ENCODE measurements around the gene MROH7.

The MROH7 gene

DNA sequence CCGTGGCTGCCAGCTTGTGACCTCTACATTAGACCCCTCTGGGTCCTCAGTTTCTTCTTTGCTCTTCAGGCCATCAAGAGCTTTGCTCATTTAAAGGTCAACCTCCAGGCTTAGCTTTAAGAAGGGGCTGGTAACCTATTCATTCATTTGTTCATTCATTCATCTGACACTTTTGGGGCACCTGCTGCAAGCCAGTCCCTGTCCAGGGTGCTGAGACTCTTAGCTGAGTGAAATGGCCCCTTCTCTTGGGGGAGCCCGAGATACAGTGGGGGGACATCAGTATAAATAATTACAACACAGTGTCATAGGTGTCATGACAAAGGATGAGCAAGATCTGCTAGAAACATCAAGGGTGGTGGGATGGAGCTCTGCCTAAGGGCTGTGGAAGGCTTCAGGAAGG lies 63.6 kb downstream of the MROH7 start:
- H2BK120ac ChIP-seq (ENCODE audit: low read depth, low read length): no peak overlapping the region
- H3K4ac ChIP-seq (ENCODE audit: low read depth in 1 of 2, low read length in 2 of 2): no peak overlapping the region
- H3K23ac ChIP-seq (ENCODE audit: low read length in 2 of 2): no peak overlapping the region
- DNase-seq: no peak
- H3K36me3 ChIP-seq (ENCODE audit: control insufficient read depth in 1 of 2, insufficient read depth in 2 of 2, low read depth in 1 of 2, low read length in 2 of 2): no peaks in the 10 kb centered on the region
- H3K27me3 ChIP-seq (ENCODE audit: control insufficient read depth in 1 of 2, insufficient read depth in 1 of 2, low read length in 2 of 2): peaks cover 44 to 65% of the 10 kb centered on the region in 2 experiments
- H2BK5ac ChIP-seq (ENCODE audit: low read depth, low read length, poor library complexity, severe bottlenecking): no peak overlapping the region
- no peaks in the 10 kb centered on the region for H3K79me1 ChIP-seq (replicated peaks; ENCODE audit: low read length, poor library complexity, severe bottlenecking)
- no peak overlapping the region for H3K18ac ChIP-seq (ENCODE audit: low read depth in 1 of 2, low read length in 2 of 2)
- no peak overlapping the region for H3K27ac ChIP-seq (ENCODE audit: low read length, poor library complexity, severe bottlenecking)
- no peak overlapping the region for H4K91ac ChIP-seq (ENCODE audit: low read length)
- no peaks in the 10 kb centered on the region for H3K4me1 ChIP-seq (ENCODE audit: control insufficient read depth, insufficient read depth, low read depth, low read length)
- H2AFZ ChIP-seq (ENCODE audit: low read depth, low read length): no peak overlapping the region
- no peak overlapping the region for H2BK15ac ChIP-seq (ENCODE audit: low read depth, poor library complexity, severe bottlenecking)
- H2BK12ac ChIP-seq (ENCODE audit: low read length in 2 of 2): no peak overlapping the region
- 72% methylated on average over 2 of the region's 2 CpGs for WGBS
- no peaks in the 10 kb centered on the region for H3K9me3 ChIP-seq (ENCODE audit: control insufficient read depth, low read length)
- H2AK5ac ChIP-seq (ENCODE audit: low read length, severe bottlenecking): no peak overlapping the region
- H3K4me2 ChIP-seq (ENCODE audit: low read length, poor library complexity, severe bottlenecking): no peak overlapping the region
- H3K4me3 ChIP-seq (ENCODE audit: insufficient read depth in 1 of 2, low read depth in 1 of 2, low read length in 2 of 2): no peak overlapping the region
- H3K9ac ChIP-seq (ENCODE audit: low read length): no peak overlapping the region
- H3K14ac ChIP-seq (ENCODE audit: low read length in 2 of 2): no peak overlapping the region
- no peak overlapping the region for H4K8ac ChIP-seq (ENCODE audit: low read length)

DNA sequence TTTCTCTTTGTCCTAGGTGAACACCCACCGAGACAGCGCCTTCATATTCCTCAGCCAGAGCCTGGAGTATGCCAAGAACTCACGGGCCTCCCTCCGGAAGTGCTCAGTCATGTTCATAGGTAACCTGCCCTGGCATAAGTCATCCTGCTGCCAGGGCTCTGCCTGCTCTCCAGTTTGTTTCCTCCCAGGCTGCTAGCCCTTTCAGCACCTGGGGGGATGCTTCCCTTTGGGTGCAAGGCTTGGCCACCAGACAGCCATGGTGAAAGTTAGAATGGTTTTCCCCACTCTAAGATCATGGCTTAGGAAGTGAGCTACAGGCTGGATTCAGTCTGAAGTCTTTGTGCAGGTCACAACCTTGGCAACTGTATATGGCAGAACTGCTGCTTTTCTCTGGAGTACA lies 64.8 kb downstream of the MROH7 start:
- H3K4ac ChIP-seq (ENCODE audit: low read depth in 1 of 2, low read length in 2 of 2): no peak overlapping the region
- no peak overlapping the region for H2BK5ac ChIP-seq (ENCODE audit: low read depth, low read length, poor library complexity, severe bottlenecking)

DNA sequence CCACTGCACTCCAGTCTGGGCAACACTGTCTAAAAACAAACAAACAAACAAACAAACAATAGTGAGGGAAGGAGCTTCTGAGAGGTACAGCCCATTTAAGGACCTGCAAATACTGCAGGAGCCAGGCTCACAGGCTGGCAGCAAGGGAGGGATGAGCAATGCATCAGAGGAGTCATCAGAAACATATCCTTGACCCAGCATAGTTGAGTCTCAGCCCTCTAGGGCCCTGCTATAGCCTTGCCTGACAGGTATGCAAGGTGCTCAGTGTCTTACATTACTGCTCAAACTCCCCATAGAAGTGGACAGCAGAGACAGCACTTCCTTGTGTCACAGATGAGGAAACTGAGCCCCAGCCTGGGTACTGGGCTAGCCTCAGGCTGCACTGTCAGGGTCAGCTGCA lies 66.8 kb downstream of the MROH7 start:
- no peak overlapping the region for H2AK5ac ChIP-seq (ENCODE audit: low read length, severe bottlenecking)
- H3K18ac ChIP-seq (ENCODE audit: low read depth in 1 of 2, low read length in 2 of 2): no peak overlapping the region
- H2AFZ ChIP-seq (ENCODE audit: low read depth, low read length): no peak overlapping the region
- H3K4ac ChIP-seq (ENCODE audit: low read depth in 1 of 2, low read length in 2 of 2): no peak overlapping the region
- no peaks in the 10 kb centered on the region for H3K9me3 ChIP-seq (ENCODE audit: control insufficient read depth, low read length)
- no peak overlapping the region for H2BK15ac ChIP-seq (ENCODE audit: low read depth, poor library complexity, severe bottlenecking)
- no peaks in the 10 kb centered on the region for H3K36me3 ChIP-seq (ENCODE audit: control insufficient read depth in 1 of 2, insufficient read depth in 2 of 2, low read depth in 1 of 2, low read length in 2 of 2)
- H2BK12ac ChIP-seq (ENCODE audit: low read length in 2 of 2): no peak overlapping the region
- DNase-seq: no peak
- H2BK5ac ChIP-seq (ENCODE audit: low read depth, low read length, poor library complexity, severe bottlenecking): no peak overlapping the region
- no peaks in the 10 kb centered on the region for H3K79me1 ChIP-seq (replicated peaks; ENCODE audit: low read length, poor library complexity, severe bottlenecking)
- no peak overlapping the region for H2BK120ac ChIP-seq (ENCODE audit: low read depth, low read length)
- no peak overlapping the region for H3K27ac ChIP-seq (ENCODE audit: low read length, poor library complexity, severe bottlenecking)
- no peak overlapping the region for H3K14ac ChIP-seq (ENCODE audit: low read length in 2 of 2)
- H3K4me2 ChIP-seq (ENCODE audit: low read length, poor library complexity, severe bottlenecking): no peak overlapping the region
- peak overlapping the region; percentile 41 for H4K91ac ChIP-seq (ENCODE audit: low read length)
- no peak overlapping the region for H3K9ac ChIP-seq (ENCODE audit: low read length)
- no peak overlapping the region for H3K4me3 ChIP-seq (ENCODE audit: insufficient read depth in 1 of 2, low read depth in 1 of 2, low read length in 2 of 2)
- no peak overlapping the region for H3K23ac ChIP-seq (ENCODE audit: low read length in 2 of 2)
- no peak overlapping the region for H4K8ac ChIP-seq (ENCODE audit: low read length)
- H3K27me3 ChIP-seq (ENCODE audit: control insufficient read depth in 1 of 2, insufficient read depth in 1 of 2, low read length in 2 of 2): peaks cover 19 to 58% of the 10 kb centered on the region in 2 experiments
- no peaks in the 10 kb centered on the region for H3K4me1 ChIP-seq (ENCODE audit: control insufficient read depth, insufficient read depth, low read depth, low read length)

More for the DNA sequence above, 64.8 kb downstream of the MROH7 start:
- H2AFZ ChIP-seq (ENCODE audit: low read depth, low read length): no peak overlapping the region
- no peak overlapping the region for H3K4me2 ChIP-seq (ENCODE audit: low read length, poor library complexity, severe bottlenecking)
- H3K14ac ChIP-seq (ENCODE audit: low read length in 2 of 2): no peak overlapping the region
- peaks cover 34 to 71% of the 10 kb centered on the region in 2 experiments for H3K27me3 ChIP-seq (ENCODE audit: control insufficient read depth in 1 of 2, insufficient read depth in 1 of 2, low read length in 2 of 2)
- no peak overlapping the region for H3K9ac ChIP-seq (ENCODE audit: low read length)
- no peak overlapping the region for H4K8ac ChIP-seq (ENCODE audit: low read length)
- H3K36me3 ChIP-seq (ENCODE audit: control insufficient read depth in 1 of 2, insufficient read depth in 2 of 2, low read depth in 1 of 2, low read length in 2 of 2): no peaks in the 10 kb centered on the region
- no peak overlapping the region for H4K91ac ChIP-seq (ENCODE audit: low read length)
- no peak overlapping the region for H3K18ac ChIP-seq (ENCODE audit: low read depth in 1 of 2, low read length in 2 of 2)
- H2BK120ac ChIP-seq (ENCODE audit: low read depth, low read length): no peak overlapping the region
- no peak overlapping the region for H2AK5ac ChIP-seq (ENCODE audit: low read length, severe bottlenecking)
- H3K4me3 ChIP-seq (ENCODE audit: insufficient read depth in 1 of 2, low read depth in 1 of 2, low read length in 2 of 2): no peak overlapping the region
- H3K9me3 ChIP-seq (ENCODE audit: control insufficient read depth, low read length): no peaks in the 10 kb centered on the region
- no peak overlapping the region for H3K23ac ChIP-seq (ENCODE audit: low read length in 2 of 2)
- WGBS: 82% methylated on average over 4 of the region's 4 CpGs
- no peak overlapping the region for H3K27ac ChIP-seq (ENCODE audit: low read length, poor library complexity, severe bottlenecking)
- no peaks in the 10 kb centered on the region for H3K79me1 ChIP-seq (replicated peaks; ENCODE audit: low read length, poor library complexity, severe bottlenecking)
- DNase-seq: no peak
- H2BK15ac ChIP-seq (ENCODE audit: low read depth, poor library complexity, severe bottlenecking): no peak overlapping the region
- no peaks in the 10 kb centered on the region for H3K4me1 ChIP-seq (ENCODE audit: control insufficient read depth, insufficient read depth, low read depth, low read length)
- no peak overlapping the region for H2BK12ac ChIP-seq (ENCODE audit: low read length in 2 of 2)

DNA sequence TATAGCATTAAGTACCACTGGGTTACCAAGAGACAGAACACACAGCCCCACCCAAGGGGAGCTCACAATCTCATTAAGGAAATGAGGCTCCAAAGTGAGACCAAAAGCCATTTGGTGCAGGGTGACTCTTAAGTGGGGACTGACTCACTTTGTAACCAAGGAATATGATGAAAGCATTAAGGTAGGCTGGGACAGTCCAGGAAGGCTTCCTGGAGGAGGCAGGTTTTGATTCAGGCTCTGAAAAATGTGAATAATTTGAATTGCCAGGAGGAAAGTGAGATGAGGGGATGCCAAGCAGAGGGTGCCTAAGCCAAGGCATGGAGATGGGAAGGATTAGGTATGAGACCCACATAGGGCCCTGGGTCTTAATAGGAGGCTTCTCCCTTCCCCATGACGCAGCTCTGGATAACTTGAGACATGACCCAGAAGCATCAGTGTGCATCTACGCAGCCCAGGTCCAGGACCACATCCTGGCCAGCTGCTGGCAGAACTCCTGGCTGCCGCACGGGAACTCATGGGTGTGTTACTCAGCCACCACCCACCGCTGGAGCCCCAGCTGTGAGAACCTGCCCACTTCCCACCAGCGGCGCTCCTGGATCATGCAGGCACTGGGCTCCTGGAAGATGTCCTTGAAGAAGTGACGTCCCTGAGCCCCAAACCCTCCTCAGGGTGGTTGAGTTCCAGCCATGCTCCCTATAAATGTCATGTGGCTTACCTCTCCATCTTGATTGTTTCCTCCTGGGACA lies 68.1 kb downstream of the MROH7 start:
- H3K4me3 ChIP-seq (ENCODE audit: insufficient read depth in 1 of 2, low read depth in 1 of 2, low read length in 2 of 2): no peak overlapping the region
- 82% methylated on average over 8 of the region's 8 CpGs for WGBS

More for the DNA sequence above, 68.1 kb downstream of the MROH7 start:
- no peak overlapping the region for H2BK120ac ChIP-seq (ENCODE audit: low read depth, low read length)
- H3K79me1 ChIP-seq (replicated peaks; ENCODE audit: low read length, poor library complexity, severe bottlenecking): no peaks in the 10 kb centered on the region
- no peak overlapping the region for H4K8ac ChIP-seq (ENCODE audit: low read length)
- no peak overlapping the region for H2BK15ac ChIP-seq (ENCODE audit: low read depth, poor library complexity, severe bottlenecking)
- H3K27me3 ChIP-seq (ENCODE audit: control insufficient read depth in 1 of 2, insufficient read depth in 1 of 2, low read length in 2 of 2): peaks cover 16 to 50% of the 10 kb centered on the region in 2 experiments
- H3K4me2 ChIP-seq (ENCODE audit: low read length, poor library complexity, severe bottlenecking): no peak overlapping the region
- H4K91ac ChIP-seq (ENCODE audit: low read length): no peak overlapping the region
- no peaks in the 10 kb centered on the region for H3K9me3 ChIP-seq (ENCODE audit: control insufficient read depth, low read length)
- H3K18ac ChIP-seq (ENCODE audit: low read depth in 1 of 2, low read length in 2 of 2): no peak overlapping the region
- H3K4ac ChIP-seq (ENCODE audit: low read depth in 1 of 2, low read length in 2 of 2): no peak overlapping the region
- no peak for DNase-seq
- no peaks in the 10 kb centered on the region for H3K36me3 ChIP-seq (ENCODE audit: control insufficient read depth in 1 of 2, insufficient read depth in 2 of 2, low read depth in 1 of 2, low read length in 2 of 2)
- no peak overlapping the region for H3K14ac ChIP-seq (ENCODE audit: low read length in 2 of 2)
- no peak overlapping the region for H2BK12ac ChIP-seq (ENCODE audit: low read length in 2 of 2)
- H3K9ac ChIP-seq (ENCODE audit: low read length): no peak overlapping the region
- H3K27ac ChIP-seq (ENCODE audit: low read length, poor library complexity, severe bottlenecking): no peak overlapping the region
- H3K4me1 ChIP-seq (ENCODE audit: control insufficient read depth, insufficient read depth, low read depth, low read length): peaks cover under 1% of the 10 kb centered on the region
- no peak overlapping the region for H3K23ac ChIP-seq (ENCODE audit: low read length in 2 of 2)
- no peak overlapping the region for H2AK5ac ChIP-seq (ENCODE audit: low read length, severe bottlenecking)
- no peak overlapping the region for H2BK5ac ChIP-seq (ENCODE audit: low read depth, low read length, poor library complexity, severe bottlenecking)
- no peak overlapping the region for H2AFZ ChIP-seq (ENCODE audit: low read depth, low read length)

Measured in mesenchymal stem cell (in vitro differentiated cells and primary cell).